ENCODE data around the gene ABI3BP. TPM values are rescaled to one million over a fixed set of nuclear protein-coding genes. Genes with fewer than 3 reads are reported as not detected.

The ABI3BP gene
- total and polyA plus RNA-seq, 2 experiments from 2014 or later: 0.42 to 0.57 TPM

DNA sequence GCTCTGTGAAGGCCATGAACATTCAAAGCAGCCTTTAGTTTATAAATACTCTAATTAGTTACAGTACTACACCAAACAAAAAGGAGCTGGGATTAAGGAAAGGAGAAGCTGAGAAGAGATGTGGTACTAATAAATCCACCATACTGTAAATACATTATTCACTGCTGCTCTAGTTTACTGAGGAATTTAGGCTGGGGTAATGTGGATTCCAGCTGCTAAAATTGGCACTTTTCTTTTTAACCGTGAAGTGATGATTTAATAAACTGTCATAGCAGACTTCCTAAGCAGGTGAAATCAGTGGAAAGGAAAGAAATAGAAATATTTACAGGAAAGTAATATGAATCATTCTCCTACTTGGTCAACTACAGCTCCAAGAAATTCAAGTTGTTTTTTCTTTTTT lies 195.2 kb downstream of the ABI3BP start:
- H3K36me3 Mint-ChIP-seq (ENCODE audit: low read depth): no peaks in the 10 kb centered on the region
- H3K79me2 ChIP-seq (replicated peaks; ENCODE audit: insufficient read depth): no peaks in the 10 kb centered on the region
- H3K4me1 ChIP-seq (ENCODE audit: insufficient read depth): no peaks in the 10 kb centered on the region
- no peak overlapping the region for H3K4me3 Mint-ChIP-seq
- H3K4me1 Mint-ChIP-seq: no peaks in the 10 kb centered on the region; the same call in 2 of the 3 replicates
- no peaks in the 10 kb centered on the region for H3K36me3 ChIP-seq (ENCODE audit: insufficient read depth)
- no peaks in the 10 kb centered on the region for H3K27me3 Mint-ChIP-seq (ENCODE audit: insufficient read depth, low read depth, poor library complexity)
- H3K27ac ChIP-seq (ENCODE audit: low read depth): no peak overlapping the region
- H3K27ac Mint-ChIP-seq: no peak overlapping the region
- no peak overlapping the region for H2AFZ ChIP-seq
- ATAC-seq (no peak), DNase-seq (ENCODE audit: low spot score) (no peak)
- H3K9me3 Mint-ChIP-seq: no peaks in the 10 kb centered on the region
- H3K4me3 ChIP-seq: no peak overlapping the region
- no peaks in the 10 kb centered on the region for H3F3A ChIP-seq (replicated peaks; ENCODE audit: low read depth)
- H3K9me2 ChIP-seq (ENCODE audit: insufficient read depth): no peaks in the 10 kb centered on the region
- TF ChIP-seq, protein P1, sequence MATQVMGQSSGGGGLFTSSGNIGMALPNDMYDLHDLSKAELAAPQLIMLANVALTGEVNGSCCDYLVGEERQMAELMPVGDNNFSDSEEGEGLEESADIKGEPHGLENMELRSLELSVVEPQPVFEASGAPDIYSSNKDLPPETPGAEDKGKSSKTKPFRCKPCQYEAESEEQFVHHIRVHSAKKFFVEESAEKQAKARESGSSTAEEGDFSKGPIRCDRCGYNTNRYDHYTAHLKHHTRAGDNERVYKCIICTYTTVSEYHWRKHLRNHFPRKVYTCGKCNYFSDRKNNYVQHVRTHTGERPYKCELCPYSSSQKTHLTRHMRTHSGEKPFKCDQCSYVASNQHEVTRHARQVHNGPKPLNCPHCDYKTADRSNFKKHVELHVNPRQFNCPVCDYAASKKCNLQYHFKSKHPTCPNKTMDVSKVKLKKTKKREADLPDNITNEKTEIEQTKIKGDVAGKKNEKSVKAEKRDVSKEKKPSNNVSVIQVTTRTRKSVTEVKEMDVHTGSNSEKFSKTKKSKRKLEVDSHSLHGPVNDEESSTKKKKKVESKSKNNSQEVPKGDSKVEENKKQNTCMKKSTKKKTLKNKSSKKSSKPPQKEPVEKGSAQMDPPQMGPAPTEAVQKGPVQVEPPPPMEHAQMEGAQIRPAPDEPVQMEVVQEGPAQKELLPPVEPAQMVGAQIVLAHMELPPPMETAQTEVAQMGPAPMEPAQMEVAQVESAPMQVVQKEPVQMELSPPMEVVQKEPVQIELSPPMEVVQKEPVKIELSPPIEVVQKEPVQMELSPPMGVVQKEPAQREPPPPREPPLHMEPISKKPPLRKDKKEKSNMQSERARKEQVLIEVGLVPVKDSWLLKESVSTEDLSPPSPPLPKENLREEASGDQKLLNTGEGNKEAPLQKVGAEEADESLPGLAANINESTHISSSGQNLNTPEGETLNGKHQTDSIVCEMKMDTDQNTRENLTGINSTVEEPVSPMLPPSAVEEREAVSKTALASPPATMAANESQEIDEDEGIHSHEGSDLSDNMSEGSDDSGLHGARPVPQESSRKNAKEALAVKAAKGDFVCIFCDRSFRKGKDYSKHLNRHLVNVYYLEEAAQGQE (IDR thresholded peaks at IDR 0.05; ENCODE audit: unreplicated experiment): no peak
- TF ChIP-seq JUNB (IDR thresholded peaks at IDR 0.05; ENCODE audit: unreplicated experiment) (no peak), EZH2phosphoT487 (IDR thresholded peaks at IDR 0.05; ENCODE audit: unreplicated experiment) (no peak), POLR2AphosphoS5 (IDR thresholded peaks at IDR 0.05; ENCODE audit: low read depth) (no peak), ZNF114 (CRISPR knock-in tag; IDR thresholded peaks at IDR 0.05) (no peak), NANOG (IDR thresholded peaks at IDR 0.05; ENCODE audit: borderline replicate concordance) (no peak), ZNF331 (CRISPR knock-in tag; IDR thresholded peaks at IDR 0.05; ENCODE audit: low read depth) (no peak), STAT1 (IDR thresholded peaks at IDR 0.05; ENCODE audit: unreplicated experiment) (no peak), CREB1 (CRISPR knock-in tag; IDR thresholded peaks at IDR 0.05; ENCODE audit: low read depth) (no peak), EZH2 (IDR thresholded peaks at IDR 0.05; ENCODE audit: low read depth, unreplicated experiment) (no peak)
- TF ChIP-seq, protein P2, sequence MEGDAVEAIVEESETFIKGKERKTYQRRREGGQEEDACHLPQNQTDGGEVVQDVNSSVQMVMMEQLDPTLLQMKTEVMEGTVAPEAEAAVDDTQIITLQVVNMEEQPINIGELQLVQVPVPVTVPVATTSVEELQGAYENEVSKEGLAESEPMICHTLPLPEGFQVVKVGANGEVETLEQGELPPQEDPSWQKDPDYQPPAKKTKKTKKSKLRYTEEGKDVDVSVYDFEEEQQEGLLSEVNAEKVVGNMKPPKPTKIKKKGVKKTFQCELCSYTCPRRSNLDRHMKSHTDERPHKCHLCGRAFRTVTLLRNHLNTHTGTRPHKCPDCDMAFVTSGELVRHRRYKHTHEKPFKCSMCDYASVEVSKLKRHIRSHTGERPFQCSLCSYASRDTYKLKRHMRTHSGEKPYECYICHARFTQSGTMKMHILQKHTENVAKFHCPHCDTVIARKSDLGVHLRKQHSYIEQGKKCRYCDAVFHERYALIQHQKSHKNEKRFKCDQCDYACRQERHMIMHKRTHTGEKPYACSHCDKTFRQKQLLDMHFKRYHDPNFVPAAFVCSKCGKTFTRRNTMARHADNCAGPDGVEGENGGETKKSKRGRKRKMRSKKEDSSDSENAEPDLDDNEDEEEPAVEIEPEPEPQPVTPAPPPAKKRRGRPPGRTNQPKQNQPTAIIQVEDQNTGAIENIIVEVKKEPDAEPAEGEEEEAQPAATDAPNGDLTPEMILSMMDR (conservative IDR thresholded peaks at IDR 0.05; ENCODE audit: low read depth in 2 of 2): no peak
- TF ChIP-seq, protein P3, sequence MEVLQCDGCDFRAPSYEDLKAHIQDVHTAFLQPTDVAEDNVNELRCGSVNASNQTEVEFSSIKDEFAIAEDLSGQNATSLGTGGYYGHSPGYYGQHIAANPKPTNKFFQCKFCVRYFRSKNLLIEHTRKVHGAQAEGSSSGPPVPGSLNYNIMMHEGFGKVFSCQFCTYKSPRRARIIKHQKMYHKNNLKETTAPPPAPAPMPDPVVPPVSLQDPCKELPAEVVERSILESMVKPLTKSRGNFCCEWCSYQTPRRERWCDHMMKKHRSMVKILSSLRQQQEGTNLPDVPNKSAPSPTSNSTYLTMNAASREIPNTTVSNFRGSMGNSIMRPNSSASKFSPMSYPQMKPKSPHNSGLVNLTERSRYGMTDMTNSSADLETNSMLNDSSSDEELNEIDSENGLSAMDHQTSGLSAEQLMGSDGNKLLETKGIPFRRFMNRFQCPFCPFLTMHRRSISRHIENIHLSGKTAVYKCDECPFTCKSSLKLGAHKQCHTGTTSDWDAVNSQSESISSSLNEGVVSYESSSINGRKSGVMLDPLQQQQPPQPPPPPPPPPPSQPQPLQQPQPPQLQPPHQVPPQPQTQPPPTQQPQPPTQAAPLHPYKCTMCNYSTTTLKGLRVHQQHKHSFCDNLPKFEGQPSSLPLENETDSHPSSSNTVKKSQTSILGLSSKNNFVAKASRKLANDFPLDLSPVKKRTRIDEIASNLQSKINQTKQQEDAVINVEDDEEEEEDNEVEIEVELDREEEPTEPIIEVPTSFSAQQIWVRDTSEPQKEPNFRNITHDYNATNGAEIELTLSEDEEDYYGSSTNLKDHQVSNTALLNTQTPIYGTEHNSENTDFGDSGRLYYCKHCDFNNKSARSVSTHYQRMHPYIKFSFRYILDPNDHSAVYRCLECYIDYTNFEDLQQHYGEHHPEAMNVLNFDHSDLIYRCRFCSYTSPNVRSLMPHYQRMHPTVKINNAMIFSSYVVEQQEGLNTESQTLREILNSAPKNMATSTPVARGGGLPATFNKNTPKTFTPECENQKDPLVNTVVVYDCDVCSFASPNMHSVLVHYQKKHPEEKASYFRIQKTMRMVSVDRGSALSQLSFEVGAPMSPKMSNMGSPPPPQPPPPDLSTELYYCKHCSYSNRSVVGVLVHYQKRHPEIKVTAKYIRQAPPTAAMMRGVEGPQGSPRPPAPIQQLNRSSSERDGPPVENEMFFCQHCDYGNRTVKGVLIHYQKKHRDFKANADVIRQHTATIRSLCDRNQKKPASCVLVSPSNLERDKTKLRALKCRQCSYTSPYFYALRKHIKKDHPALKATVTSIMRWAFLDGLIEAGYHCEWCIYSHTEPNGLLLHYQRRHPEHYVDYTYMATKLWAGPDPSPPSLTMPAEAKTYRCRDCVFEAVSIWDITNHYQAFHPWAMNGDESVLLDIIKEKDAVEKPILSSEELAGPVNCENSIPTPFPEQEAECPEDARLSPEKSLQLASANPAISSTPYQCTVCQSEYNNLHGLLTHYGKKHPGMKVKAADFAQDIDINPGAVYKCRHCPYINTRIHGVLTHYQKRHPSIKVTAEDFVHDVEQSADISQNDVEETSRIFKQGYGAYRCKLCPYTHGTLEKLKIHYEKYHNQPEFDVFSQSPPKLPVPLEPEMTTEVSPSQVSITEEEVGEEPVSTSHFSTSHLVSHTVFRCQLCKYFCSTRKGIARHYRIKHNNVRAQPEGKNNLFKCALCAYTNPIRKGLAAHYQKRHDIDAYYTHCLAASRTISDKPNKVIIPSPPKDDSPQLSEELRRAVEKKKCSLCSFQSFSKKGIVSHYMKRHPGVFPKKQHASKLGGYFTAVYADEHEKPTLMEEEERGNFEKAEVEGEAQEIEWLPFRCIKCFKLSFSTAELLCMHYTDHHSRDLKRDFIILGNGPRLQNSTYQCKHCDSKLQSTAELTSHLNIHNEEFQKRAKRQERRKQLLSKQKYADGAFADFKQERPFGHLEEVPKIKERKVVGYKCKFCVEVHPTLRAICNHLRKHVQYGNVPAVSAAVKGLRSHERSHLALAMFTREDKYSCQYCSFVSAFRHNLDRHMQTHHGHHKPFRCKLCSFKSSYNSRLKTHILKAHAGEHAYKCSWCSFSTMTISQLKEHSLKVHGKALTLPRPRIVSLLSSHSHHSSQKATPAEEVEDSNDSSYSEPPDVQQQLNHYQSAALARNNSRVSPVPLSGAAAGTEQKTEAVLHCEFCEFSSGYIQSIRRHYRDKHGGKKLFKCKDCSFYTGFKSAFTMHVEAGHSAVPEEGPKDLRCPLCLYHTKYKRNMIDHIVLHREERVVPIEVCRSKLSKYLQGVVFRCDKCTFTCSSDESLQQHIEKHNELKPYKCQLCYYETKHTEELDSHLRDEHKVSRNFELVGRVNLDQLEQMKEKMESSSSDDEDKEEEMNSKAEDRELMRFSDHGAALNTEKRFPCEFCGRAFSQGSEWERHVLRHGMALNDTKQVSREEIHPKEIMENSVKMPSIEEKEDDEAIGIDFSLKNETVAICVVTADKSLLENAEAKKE (CRISPR knock-in tag; IDR thresholded peaks at IDR 0.05): no peak
- TF ChIP-seq, protein P4, sequence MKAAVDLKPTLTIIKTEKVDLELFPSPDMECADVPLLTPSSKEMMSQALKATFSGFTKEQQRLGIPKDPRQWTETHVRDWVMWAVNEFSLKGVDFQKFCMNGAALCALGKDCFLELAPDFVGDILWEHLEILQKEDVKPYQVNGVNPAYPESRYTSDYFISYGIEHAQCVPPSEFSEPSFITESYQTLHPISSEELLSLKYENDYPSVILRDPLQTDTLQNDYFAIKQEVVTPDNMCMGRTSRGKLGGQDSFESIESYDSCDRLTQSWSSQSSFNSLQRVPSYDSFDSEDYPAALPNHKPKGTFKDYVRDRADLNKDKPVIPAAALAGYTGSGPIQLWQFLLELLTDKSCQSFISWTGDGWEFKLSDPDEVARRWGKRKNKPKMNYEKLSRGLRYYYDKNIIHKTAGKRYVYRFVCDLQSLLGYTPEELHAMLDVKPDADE (IDR thresholded peaks at IDR 0.05): no peak
- no peak overlapping the region for H3K4me2 ChIP-seq
- H3K27me3 ChIP-seq (ENCODE audit: insufficient read depth): no peaks in the 10 kb centered on the region
- H4K20me1 ChIP-seq (replicated peaks; ENCODE audit: insufficient read depth): no peaks in the 10 kb centered on the region

Measured in GM23338 (cell line).